GM04503 (cell line): ENCODE data around the gene TCHP.
"Not testable (repeated sequence)": the region's sequence is repeated elsewhere in the genome, so short reads cannot be mapped to it uniquely, and the experiment has no call there.

Experiments
- DNase-seq: peaks from one replicate; pipeline ENCODE4 v3.0.0-alpha.2; 2012; ENCODE audit warnings: low read depth

Gene TCHP, protein sequence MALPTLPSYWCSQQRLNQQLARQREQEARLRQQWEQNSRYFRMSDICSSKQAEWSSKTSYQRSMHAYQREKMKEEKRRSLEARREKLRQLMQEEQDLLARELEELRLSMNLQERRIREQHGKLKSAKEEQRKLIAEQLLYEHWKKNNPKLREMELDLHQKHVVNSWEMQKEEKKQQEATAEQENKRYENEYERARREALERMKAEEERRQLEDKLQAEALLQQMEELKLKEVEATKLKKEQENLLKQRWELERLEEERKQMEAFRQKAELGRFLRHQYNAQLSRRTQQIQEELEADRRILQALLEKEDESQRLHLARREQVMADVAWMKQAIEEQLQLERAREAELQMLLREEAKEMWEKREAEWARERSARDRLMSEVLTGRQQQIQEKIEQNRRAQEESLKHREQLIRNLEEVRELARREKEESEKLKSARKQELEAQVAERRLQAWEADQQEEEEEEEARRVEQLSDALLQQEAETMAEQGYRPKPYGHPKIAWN

DNA sequence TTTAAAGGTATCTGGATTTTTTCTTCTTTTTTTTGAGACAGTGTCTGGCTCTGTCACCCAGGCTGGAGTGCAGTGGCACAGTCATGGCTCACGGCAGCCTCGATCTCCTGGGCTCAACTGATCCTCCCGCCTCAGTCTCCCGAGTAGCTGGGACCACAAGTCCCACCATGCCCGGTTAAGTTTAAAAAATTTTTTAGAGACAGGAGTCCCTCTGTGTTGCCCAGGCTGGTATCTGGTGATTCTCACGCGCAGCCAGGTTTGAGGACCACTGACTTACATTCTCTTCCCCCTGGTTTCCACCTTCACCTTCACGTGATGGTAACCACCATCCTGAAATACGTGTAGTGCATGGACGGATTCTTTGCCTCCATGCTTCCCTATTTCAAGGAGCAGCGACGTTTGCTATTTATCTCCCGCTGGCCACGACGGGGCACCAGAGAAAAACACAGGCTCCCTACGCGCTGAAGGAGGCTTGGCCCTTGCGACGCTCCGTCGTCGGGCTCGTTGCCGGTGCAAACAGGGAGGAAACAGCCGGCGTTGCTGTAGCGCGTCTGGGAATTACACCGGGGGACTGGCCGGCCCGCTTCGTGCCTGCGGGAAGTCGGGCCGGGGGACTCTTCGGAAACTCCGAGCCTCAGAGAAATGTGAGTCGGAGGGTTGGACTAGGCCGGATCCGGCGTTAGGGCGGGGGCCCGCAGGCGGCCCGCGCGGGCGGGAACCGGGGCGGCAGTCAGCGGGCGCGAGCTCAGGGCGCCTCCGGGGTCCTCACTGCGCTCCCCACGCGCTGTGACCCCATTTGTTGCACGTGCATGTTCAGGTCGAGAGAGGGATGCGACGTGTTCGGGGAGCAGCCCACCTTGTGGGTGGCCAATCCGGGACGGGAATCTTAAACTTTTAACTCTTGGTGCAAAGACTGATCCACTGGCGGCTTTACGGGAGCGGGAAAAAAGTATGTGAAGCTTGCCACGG lies at the start of gene TCHP:
Gene TCHP (plus strand): TSS at position 492 of the 969 bp plus-strand sequence. CDS start 2,753 bp downstream, outside the sequence.
- peak; percentile 56 for DNase-seq

DNA sequence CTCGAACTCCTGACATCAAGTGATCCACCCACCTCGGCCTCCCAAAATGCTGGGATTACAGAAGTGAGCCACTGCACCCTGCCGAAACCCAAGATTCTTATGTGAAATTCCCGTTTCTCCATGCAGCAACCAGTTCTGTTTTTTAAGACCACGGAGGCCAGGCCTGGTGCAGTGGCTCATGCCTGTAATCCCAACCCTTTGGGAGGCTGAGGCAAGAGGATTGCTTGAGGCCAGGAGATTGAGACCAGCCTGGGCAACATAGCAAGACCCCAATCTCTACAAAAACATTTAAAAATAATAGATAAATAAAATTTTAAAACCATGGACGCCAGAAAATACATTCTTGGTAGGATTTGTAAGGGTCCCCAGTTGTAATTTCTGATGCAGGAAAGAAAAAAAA lies 49.6 kb upstream of the TCHP start:
- DNase-seq = not testable (repeated sequence)

DNA sequence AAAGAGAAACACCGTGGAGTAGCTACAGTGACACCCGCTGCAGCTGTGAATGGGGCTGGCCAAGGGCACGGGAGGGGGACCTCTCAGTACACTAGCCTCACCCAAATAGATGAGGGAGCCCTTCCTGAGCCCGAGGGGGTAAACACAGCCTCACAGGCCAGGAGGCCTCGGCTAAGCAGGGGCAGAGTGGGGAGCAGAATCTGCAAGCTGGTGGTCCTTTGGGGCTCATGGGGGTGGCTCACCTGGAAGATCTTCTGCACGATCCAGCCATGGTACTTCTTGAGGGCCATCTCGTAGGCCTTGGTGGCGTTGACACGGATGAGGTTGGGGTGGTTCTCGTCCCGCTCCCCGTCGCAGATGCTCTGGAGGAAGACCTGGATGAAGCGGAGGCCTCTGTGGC lies 44.7 kb upstream of the TCHP start:
- DNase-seq = no peak

DNA sequence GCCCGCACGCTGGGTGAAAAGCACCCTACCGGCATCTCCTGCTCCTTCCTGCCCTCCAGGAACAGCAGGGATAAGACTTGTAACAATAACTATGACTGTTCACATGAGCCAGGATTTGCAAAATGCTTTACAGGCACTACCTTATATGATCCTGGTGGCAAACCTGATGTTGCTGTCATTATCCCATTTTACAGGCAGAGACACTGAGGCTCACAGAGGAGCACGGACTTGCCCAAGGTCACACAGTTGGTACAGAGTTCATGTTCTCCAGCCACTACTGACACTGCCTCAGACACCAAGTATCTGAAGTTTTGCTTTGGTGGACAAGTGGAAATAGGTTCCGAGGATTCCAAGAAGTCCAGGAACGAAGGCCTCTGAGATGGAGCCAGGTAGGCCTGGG lies 42.4 kb upstream of the TCHP start:
- DNase-seq = no peak

DNA sequence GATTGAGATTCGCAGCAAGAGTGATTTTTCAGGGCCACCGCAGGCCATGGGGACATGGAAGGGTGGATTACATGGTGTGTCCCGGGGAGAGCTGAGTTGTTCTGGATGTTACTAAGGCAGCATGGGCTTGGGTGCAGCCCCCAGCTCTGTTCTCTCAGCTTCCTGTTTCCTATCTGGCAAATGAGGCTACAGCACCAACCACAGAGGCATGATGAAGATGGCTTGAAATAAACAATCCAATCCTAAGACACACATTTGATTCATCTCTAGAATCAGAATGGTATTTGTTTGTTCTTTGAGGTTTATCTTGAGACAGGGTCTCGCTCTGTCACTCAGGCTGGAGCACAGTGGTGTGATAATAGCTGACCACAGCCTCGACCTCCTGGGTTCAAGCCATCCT lies 41.3 kb upstream of the TCHP start:
- no peak for DNase-seq

DNA sequence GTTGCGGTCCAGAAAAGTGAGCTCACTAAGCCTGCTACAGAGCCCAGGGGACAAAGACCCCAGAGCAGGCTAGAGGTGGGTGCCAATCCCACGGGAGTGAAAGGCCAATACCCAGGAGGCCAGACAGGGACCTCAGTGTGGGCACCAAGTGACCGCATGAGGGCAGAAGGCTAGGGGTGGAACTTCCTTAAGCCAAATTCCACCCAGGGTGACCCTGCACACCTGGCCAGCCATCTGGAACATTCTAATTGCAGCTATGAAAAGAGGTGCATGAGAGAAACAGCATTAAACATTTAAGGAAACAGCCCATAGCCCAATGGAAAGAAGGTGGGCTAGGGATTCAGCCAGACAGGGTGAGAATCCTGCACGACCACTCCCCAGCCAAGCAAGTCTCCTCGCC lies 39.1 kb upstream of the TCHP start:
- no peak for DNase-seq

DNA sequence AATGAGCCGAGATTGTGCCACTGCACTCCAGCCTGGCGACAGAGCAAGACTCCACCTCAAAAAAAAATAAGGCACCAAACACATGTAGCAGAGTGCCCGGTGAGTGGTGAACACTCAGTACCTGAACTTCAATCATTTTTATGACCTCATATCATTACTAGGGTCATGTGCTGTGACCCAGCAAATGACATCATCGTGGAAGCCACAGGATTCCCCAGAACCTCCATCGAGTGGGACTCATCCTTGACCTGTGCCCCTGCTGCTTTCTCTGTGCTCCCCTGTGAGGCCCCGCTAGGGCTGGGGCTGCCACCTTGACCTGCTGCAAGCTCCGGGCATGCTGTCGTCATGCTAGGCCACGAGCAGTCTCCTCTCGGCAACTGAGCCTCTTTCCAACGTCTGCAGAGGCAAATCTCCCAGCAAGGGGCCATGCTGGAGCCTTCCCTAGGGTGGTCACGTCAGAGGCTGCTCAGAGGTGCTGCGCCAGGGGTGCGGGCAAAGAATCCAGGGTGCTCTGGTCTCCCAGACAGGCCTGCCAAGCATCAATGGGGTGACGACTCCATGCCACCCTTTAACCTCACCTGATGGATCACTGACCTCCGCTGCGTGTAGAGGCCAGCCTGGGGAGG lies 38.3 kb upstream of the TCHP start:
- DNase-seq = no peak

DNA sequence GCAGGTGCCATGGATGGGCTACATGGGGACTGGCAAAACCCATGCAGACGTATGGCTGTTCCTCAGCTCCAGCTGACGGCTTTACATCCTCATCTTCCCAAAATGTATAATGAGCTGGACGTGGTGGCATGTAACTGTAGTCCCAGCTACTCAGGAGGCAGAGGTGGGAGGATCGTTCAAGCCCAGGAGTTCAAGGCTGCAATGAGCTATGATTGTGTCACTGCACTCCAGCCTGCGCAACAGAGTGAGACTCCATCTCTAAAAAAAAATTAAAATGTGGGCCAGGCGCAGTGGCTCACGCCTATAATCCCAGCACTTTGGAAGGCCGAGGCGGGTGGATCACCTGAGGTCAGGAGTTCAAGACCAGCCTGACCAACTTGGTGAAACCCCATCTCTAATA lies 37.6 kb upstream of the TCHP start:
- not testable (repeated sequence) for DNase-seq

DNA sequence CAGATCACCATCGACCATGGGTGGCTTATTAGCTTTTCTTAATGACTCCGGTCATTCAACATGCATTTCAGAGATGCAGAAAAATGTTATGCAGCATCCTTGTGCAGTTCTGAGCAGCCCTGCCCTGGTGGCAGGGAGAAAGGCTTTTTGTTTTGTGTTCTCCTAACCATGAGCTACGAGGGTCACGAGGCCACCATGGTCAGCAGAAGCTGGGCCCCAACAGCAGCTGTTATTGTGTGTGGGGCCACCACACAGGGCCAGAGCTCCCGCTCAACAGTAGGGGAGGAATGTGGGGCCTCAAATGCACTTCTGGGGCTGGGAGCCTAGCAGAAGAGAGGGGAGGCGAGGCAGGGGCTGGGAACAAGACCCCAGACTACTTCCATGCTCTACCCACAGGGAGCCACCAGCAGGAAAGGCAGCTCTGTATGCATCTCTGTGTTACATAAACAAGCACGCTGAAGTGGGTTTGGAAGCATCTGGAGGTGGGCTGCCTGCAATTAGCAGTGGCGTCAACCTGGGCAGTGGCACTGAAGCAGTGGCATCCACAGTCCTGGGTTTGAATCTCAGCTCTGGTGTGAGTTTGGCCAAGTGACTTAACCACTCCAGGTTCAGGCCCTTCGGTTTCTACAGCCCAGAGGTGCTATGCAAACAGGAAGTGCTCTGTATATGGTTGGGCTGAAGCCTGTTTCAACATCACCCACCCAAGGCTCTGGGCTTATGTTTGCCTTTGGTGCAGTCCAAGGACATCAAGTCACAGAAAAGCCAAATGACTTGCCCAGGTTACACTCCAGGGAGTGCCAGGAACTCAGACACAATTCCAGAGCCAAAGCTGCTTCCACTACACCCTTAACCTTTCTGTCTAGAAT lies 36.0 kb upstream of the TCHP start:
- DNase-seq = no peak

DNA sequence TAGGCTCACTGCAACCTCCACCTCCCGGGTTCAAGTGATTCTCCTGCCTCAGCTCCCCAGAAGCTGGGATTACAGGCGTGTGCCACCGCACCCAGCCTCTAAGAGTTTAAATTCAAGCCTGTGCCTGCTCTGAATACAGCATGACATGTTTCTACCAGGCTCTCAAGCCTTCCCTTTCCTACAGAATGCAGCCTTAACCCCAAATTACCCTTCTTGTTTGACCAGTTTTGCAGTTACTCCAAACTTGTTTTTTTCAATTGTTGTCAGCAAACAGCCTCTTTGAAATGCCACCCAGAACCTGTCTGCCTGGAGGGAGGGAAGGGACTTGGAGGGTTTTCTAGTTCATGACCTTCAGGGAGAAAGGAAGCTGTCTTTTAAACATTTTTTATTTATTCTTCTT lies 35.2 kb upstream of the TCHP start:
- DNase-seq = no peak

DNA sequence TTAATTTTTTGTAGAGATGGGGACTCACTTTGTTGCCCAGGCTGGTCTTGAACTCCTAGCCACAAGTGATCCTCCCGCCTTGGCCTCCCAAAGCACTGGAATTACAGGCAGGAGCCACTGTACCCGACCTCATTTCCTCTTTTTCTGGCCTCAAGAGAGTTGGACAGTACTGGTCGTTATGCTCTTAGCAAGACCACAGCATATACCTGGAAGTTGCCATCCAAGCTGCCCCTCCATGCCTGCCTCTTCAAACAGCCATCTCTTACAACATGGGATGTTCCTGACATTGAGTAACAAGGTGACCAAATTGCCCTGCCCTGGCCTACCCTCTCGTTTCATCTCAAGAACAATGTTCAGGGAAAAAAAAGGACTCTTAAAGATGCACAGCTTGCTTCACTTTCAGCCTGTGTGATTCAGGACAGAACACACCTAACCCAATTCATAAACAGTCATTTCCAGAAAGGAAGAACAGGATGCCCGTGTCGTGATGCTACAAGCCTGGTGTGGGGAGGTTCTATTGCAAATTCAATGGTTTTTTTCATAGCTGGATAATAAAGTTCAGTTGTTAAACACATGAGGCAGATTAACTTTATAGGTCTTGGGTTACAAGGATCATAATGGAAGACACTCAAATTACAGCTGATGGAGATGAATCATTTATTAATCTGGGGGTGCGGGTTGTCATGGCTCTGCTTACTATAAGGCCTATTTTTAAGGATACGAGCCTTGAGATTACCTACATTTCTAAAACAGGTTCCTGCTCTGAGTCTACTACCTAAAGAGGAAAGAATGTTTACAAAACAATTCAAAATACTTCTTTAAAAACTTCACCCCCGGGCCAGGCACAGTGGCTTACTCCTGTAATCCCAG lies 31.7 kb upstream of the TCHP start:
- DNase-seq = no peak

DNA sequence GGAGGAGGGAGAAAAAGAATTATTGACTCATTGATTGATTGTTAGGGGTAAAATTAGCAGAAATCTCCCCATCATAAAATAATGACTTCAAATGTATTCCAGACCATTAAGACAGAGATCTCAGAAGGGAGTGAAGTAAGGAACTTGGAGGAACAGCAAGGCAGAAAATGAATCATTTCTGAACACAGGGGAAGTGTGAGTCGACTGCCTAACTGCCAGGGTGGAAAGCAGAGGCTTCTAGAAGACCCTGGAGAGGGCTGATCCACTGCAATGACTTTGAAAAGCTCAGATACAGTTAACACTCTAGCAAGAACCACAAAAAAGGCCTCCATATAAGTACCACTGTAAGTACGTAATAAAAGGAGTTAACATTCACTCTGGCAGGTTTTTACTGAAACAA lies 29.4 kb upstream of the TCHP start:
- no peak for DNase-seq

DNA sequence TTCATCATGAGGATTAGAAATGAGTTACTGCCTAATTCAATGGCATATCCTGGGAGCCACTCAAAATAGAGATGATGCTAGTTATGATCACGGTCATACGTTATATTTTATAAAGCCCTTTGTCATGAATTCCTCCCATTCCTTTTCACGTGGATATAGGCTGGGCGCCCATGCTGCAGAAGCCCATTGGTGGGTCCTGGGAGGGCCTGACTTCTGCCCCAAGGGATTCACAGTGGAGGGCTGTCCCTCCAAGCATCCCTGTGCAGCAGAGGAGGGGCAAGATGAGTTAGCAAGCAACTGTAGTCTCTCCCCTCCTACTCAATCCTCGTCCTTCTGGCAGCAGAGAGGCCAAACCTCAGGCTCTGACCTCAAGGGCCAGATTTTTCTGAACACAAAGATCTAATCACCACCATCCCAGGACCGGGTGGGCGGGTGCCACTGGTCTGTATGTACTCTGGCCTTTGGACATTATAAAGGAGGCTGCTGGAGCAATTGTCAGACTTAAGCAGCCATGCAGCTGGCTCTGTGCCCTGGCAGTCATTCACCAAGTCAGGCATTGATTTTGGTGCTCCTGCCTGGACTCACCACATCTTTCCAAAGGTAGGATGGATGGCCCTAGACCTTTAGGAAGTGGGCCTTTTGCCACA lies 28.3 kb upstream of the TCHP start:
- DNase-seq = no peak

DNA sequence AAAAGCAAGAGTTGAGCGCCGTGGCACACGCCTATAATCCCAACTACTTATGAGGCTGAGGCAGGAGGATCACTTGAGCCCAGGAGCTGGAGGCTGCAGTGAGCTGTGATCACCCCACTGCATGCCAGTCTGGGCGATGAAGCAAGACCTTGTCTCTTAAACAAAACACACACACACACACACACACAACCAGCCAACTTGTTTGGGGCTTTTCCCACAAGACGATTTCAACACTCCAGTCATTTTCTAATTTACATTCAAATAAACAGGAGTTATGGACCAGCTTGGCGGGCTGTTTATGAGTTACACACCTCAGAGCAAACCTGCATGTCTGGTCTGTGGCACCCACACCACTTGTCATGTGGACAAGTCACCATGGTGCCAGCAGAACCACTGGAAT lies 26.4 kb upstream of the TCHP start:
- DNase-seq = no peak

DNA sequence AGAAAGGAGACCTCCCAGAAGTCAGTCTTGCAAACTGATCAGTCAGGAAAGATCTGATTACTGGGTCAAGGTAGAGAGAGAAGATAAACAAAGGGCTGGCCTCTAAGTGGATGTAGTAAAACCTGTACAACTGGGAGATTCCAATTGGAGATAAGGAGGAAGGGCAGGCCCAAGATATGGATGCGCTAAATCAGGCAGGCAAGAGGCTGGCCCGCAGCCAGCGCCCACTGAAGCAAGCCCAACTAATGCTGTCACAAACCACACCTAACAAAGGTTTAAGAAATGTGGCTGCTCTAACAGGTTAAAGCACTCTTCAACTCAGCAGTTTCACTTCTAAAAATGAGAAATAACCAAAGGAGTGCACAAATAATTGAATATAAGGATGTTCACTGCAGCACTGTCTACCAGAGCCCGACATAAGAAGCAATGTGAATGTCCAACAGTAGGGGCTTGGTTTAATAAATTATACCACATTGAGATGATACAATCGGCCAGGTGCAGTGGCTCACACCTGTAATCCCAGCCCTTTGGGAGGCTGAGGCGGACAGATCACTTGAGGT lies 24.4 kb upstream of the TCHP start:
- DNase-seq = no peak

DNA sequence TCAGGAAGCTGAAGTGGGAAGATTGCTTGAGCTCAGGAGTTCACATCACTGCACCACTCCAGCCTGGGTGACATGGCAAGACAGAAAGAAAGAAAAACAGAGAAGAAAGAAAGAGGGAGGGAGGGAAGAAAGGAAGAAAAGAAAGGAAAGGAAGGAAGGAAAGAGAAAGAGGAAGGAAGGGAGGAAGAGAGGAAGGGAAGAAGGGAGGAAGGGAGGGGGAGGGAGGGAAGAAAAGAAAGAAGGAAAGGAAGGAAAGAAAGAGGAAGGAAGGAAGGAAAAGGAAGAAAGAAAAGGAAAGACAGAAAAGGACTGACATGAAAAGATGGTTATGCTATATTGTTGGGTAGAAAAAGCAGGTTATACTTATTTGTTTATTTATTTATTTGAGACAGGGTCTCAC lies 23.7 kb upstream of the TCHP start:
- no peak for DNase-seq

DNA sequence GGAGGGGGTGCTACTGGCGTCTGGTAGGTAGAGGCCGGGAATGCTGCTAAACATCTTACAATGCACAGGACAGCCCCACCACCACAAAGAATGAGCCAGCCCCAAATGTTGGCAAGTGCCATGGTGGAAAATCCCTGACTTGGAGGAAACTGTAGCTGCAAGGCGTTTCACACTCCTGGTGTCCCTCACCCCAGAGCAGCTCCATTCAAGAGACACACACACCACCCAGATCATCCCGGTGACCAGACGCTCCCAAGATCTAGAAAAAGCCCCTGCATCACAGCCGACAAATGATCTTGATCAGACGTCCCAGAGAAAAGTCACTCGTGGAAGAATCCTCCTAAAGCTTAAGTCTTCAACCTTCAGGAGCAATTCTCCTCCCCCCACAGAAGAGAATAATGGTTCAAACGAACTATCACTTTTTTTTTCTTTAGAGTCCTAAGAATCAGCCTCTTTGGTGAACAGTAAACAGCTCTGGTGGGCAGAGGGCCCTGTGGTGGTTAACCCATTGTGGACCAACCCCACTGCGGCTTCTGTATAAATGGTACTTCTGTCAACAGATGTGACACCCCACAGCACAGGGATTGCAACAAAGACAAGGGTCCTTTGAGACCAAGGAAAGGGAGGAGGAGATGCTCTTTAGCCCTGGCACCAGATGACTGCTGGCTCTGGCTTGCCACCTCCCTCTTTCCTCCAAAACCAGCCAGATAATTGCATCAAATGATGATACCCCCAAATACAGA lies 22.4 kb upstream of the TCHP start:
- DNase-seq = no peak

DNA sequence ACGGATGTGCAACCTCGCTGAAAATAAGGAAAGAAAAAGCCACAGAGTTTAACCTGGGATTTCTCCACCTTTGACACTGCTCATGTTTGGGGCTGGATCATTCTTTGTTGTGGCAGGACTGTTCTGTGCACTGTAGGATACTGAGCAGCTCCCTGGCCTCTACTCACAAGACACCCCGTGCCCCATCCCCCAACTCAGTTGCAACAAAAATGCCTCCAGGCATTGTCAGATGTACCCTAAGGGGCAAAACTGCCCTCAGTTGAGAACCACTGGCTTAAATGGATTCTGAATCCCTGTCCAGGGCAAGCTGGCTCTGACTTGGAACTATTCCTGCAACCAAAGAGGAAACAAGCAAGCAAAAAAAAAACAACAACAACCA lies 21.8 kb upstream of the TCHP start:
- DNase-seq = no peak

DNA sequence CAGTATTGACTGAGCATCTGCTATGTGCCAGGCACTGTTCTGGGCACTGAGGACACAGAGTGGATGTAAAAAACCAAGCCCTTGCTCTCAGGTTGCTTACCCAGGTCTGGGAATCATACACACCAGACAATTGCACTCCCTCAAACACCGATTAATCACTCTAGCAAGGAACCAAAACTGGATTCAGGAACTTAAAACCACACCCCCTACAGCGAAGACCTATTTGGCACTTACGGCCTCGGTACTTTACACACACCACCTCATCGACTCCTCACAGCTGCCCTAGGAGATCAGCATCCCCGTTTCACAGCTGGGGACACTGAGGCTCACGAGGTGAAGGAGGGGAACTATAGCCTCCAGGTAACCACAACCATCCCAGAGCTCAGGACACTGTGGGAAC lies 21.3 kb upstream of the TCHP start:
- DNase-seq = no peak
